Fibroblast of lung (primary cell): ENCODE results near the gene WEE2. TPM values are rescaled to one million over a fixed set of nuclear protein-coding genes. Genes with fewer than 3 reads are reported as not detected.

Experiments used
- DNase-seq, 2 donors: peaks; one replicate each; pipeline versions ENCODE4 v3.0.0 to v3.0.0-alpha.2; 2010; ENCODE audit warnings: low read depth in 2 of 2
- H2AFZ ChIP-seq: 2 replicates; pipeline ENCODE4 v1.5.1; 2012; ENCODE audit warnings: low read length, control low read depth, inconsistent platforms
- H3K27ac ChIP-seq: 2 replicates; pipeline ENCODE4 v1.5.1; 2011; ENCODE audit warnings: low read length, control low read depth; ENCODE audit not compliant: insufficient read depth
- H3K27me3 ChIP-seq: 2 replicates; pipeline ENCODE4 v1.5.1; 2011; ENCODE audit warnings: mild to moderate bottlenecking, low read length; ENCODE audit not compliant: control insufficient read depth, insufficient read depth
- H3K36me3 ChIP-seq: 2 replicates; pipeline ENCODE4 v1.5.1; 2011; ENCODE audit warnings: low read length; ENCODE audit not compliant: control insufficient read depth, insufficient read depth
- H3K4me1 ChIP-seq: 2 replicates; pipeline ENCODE4 v1.5.1; 2011; ENCODE audit warnings: low read length; ENCODE audit not compliant: control insufficient read depth, insufficient read depth; ENCODE audit errors: extremely low read depth
- H3K4me2 ChIP-seq: 2 replicates; pipeline ENCODE4 v1.5.1; 2011; ENCODE audit warnings: low read length, control low read depth; ENCODE audit not compliant: insufficient read depth; ENCODE audit errors: extremely low read depth
- H3K4me3 ChIP-seq, 4 experiments: fragments of 200-600 bp in 1 of 4; sonication (generic) in 1 of 4; replicated peaks in 1 of 4; 2 replicates each; pipeline ENCODE4 v1.5.1; 2011 to 2016; ENCODE audit warnings: low read length in 4 of 4, low read depth in 3 of 4, mild to moderate bottlenecking in 3 of 4, control low read depth in 2 of 4, inconsistent platforms in 1 of 4, mixed read lengths in 1 of 4; ENCODE audit not compliant: insufficient read depth in 1 of 4; ENCODE audit errors: control extremely low read depth in 1 of 4
- H3K79me2 ChIP-seq: 2 replicates; pipeline ENCODE4 v1.5.1; 2012; ENCODE audit warnings: mild to moderate bottlenecking, low read length, inconsistent platforms; ENCODE audit not compliant: control insufficient read depth, insufficient read depth
- H3K9ac ChIP-seq: 2 replicates; pipeline ENCODE4 v1.5.1; 2011; ENCODE audit warnings: mild to moderate bottlenecking, low read length, control low read depth; ENCODE audit not compliant: insufficient read depth
- H3K9me3 ChIP-seq: 2 replicates; pipeline ENCODE4 v1.5.1; 2012; ENCODE audit warnings: low read depth, low read length; ENCODE audit not compliant: control insufficient read depth, insufficient read depth
- H4K20me1 ChIP-seq: 2 replicates; pipeline ENCODE4 v1.5.1; 2011; ENCODE audit warnings: low read length; ENCODE audit not compliant: control insufficient read depth, insufficient read depth; ENCODE audit errors: extremely low read depth
- CTCF ChIP-seq, 2 donors: IDR thresholded peaks in 1 of 2; conservative IDR thresholded peaks in 1 of 2; 1 replicate in 1 of 2; 2 replicates in 1 of 2; pipeline ENCODE4 v1.5.1; 2011 to 2012; ENCODE audit warnings: low read length in 2 of 2, control low read depth in 1 of 2, inconsistent platforms in 1 of 2, low read depth in 1 of 2, mild to moderate bottlenecking in 1 of 2
- EZH2 ChIP-seq: IDR thresholded peaks from 2 replicates; pipeline ENCODE4 v1.5.1; 2012; ENCODE audit warnings: low read length, control low read depth, mild to moderate bottlenecking; ENCODE audit errors: missing control alignments
- polyA plus RNA-seq, 2 donors: library from polyadenylated mRNA; depleted of rRNA in 1 of 2; stranded (reverse) in 1 of 2; unstranded in 1 of 2; fragments of >200 nt; gene quantifications; 2 replicates each; pipeline ENCODE4 v1.2.1, GENCODE V29; 2011 to 2012; ENCODE audit warnings: missing spikeins in 1 of 2
- total RNA-seq: library from RNA; depleted of rRNA; stranded (reverse); fragments of >200 nt; gene quantifications from 2 replicates; pipeline ENCODE4 v1.2.1, GENCODE V29; 2014

The WEE2 gene
- total and polyA plus RNA-seq, 2 donors (not counting 1 experiment from before 2014, with no cell fraction given): not detected

- Histone ChIP-seq H2AFZ (peak overlapping the region; percentile 36), H3K4me2 (peak overlapping the region; percentile 66), H3K4me1 (no peaks in the 10 kb centered on the region), H3K79me2 (no peaks in the 10 kb centered on the region), H3K4me3 (peak overlapping the region; percentile 55 to 71 (median 60)), H3K27me3 (no peaks in the 10 kb centered on the region), H3K27ac (no peak overlapping the region), H4K20me1 (no peaks in the 10 kb centered on the region), H3K36me3 (no peaks in the 10 kb centered on the region), H3K9ac (peak overlapping the region; percentile 48), H3K9me3 (no peaks in the 10 kb centered on the region)
- no peak for TF ChIP-seq EZH2
- no peak for TF ChIP-seq CTCF (conservative IDR thresholded peaks at IDR 0.05 in 1 of 2, IDR thresholded peaks at IDR 0.05 in 1 of 2; ENCODE audit: low read depth in 1 of 2, low read length in 2 of 2)
- DNase-seq: peak; percentile 13 to 27
Observed at GRCh38 chr7:141701489-141702046, 6.6 kb upstream of the WEE2 start.

DNA sequence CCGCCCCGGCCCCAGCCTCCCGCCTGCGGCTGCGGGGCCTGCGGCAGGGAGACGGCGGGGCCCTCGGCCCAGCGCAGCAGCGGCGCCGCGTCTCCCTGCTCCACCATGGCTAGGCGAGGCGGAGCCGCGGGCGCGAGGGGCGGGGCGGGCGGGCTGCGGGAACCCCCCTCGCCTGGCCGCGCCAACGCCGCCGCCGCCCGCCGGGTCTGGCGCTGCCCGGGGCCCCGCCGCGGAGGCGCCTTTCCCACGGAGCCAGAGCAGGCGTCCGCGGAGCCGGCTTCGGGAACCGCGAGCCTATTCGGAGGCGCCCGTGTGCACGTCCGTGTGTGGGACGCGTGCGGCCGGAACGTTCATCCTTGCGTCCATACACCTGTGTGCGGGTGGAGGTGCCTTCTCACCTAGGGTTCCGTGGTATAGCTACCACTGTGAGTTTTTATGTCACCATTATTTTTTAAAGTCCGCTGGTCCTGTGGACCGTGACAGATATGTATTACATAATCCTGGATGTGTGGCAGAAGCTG lies 6.0 kb upstream of the WEE2 start, which contains the start of gene DENND11:
Gene DENND11, minus strand, starts transcription at position 120 of the 521 bp plus-strand sequence. Its CDS starts 13 bp downstream, at position 107.
- H3K9ac ChIP-seq: peak within 1 kb of the TSS; percentile 55
- H3K27ac ChIP-seq: no peak within 1 kb of the TSS
- TF ChIP-seq CTCF (conservative IDR thresholded peaks at IDR 0.05 in 1 of 2, IDR thresholded peaks at IDR 0.05 in 1 of 2; ENCODE audit: low read depth in 1 of 2, low read length in 2 of 2) (no peak), EZH2 (no peak)
- peak; percentile 18 to 37 for DNase-seq
- H3K4me3 ChIP-seq: peak within 1 kb of the TSS; percentile 59 to 78 (median 67)
- H3K36me3 ChIP-seq: no peaks in the 10 kb centered on the region
- peak within 1 kb of the TSS; percentile 88 for H3K4me2 ChIP-seq
- H4K20me1 ChIP-seq: no peaks in the 10 kb centered on the region
- H3K9me3 ChIP-seq: no peaks in the 10 kb centered on the region
- no peaks in the 10 kb centered on the region for H3K4me1 ChIP-seq
- no peaks in the 10 kb centered on the region for H3K27me3 ChIP-seq
- H3K79me2 ChIP-seq: no peaks in the 10 kb centered on the region
- H2AFZ ChIP-seq: peak within 1 kb of the TSS; percentile 84

DNA sequence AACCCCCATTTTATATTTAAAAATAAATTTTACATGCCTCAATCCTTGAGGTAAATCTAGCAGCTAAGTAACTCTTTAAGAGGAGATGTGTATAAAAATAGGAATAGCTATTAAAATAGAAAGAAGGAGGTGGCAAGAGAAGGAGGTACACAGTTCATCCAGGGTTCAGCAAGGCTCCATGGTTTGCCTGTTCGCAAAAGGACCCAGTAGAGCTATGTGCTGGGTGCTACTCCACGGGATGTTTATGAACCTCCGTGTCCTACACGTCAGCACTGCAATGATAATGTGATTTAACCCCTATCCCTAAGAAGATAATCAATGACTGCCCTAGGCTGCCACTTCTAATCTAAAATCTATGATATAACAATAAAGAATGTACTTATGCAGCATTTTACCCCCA lies 5.3 kb upstream of the WEE2 start:
- Histone ChIP-seq H3K27me3 (no peaks in the 10 kb centered on the region), H3K9me3 (no peaks in the 10 kb centered on the region), H2AFZ (no peak overlapping the region), H3K4me3 (peak overlapping the region in 1 of 4 experiments; percentile 78), H3K79me2 (no peaks in the 10 kb centered on the region), H3K27ac (no peak overlapping the region), H3K4me1 (no peaks in the 10 kb centered on the region), H4K20me1 (no peaks in the 10 kb centered on the region), H3K9ac (no peak overlapping the region), H3K4me2 (no peak overlapping the region), H3K36me3 (no peaks in the 10 kb centered on the region)
- no peak for TF ChIP-seq CTCF (conservative IDR thresholded peaks at IDR 0.05 in 1 of 2, IDR thresholded peaks at IDR 0.05 in 1 of 2; ENCODE audit: low read depth in 1 of 2, low read length in 2 of 2)
- DNase-seq: no peak
